ENCODE results near the gene DUSP22.
"Not testable (repeated sequence)": the region's sequence is repeated elsewhere in the genome, so short reads cannot be mapped to it uniquely, and the experiment has no call there.

The DUSP22 gene

GRCh38 chr6:264626-265025, 27.7 kb upstream of the DUSP22 start:
- Mint-ChIP-seq H3K9me3 (no peaks in the 10 kb centered on the region), H3K36me3 (no peaks in the 10 kb centered on the region), H3K4me1 (peaks cover 14% of the 10 kb centered on the region), H3K4me3 (no peak overlapping the region), H3K27me3 (no peaks in the 10 kb centered on the region), H3K27ac (no peak overlapping the region)

DNA sequence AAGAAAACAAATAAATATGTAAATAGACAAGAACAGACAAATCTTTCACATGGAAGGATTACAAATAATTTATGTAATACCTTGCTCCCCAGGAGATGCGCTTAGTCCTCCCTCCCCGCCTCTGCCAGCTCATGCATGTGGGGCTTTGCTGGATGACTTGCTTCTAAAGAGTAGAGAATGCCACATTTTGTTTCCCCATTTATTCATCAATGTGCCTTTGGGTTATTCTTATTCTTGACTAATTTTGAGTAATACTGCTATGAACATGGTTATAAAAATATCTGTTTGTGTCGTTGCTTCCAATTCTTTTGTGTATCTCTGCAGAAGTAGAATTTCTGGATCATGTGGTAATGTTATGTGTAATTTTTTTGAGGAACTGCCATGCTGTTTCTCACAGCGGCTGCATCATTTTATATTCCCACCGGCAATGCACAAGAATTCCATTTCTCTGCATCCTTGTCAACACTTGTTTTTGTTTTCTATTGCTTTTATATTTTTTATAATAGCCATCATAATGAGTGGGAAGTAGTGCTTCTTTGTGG, 23.8 kb upstream of the DUSP22 start:
- peaks cover 30% of the 10 kb centered on the region for H3K4me1 Mint-ChIP-seq
- no peak overlapping the region for H3K4me3 Mint-ChIP-seq
- no peaks in the 10 kb centered on the region for H3K27me3 Mint-ChIP-seq
- peaks cover 2% of the 10 kb centered on the region for H3K36me3 Mint-ChIP-seq
- peaks cover 10% of the 10 kb centered on the region for H3K9me3 Mint-ChIP-seq
- no peak overlapping the region for H3K27ac Mint-ChIP-seq

DNA sequence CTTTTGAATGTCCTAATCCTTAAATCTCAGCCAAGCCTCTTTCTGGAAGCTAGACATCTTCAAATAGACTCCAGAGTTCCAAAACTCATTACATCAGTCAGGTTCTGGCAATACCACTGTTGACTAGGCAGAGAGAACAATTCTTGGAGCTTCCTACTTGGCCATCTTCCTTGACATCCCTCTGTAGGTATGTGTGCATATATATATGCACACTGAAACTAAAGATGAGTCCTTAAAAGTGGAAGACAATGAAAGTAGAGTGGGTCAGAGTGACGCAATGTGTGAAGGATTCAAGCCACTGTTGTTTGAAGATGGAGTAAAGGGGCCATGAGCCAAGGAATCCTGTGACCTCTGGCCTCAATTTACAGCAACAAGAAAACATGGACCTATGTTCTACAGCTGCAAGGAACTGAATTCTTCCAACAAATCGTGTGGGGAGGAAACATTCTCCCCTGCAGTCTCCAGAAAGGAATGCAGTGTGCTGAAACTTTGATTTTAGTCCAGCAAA, 18.7 kb upstream of the DUSP22 start:
- Mint-ChIP-seq H3K9me3 (peaks cover 10% of the 10 kb centered on the region), H3K36me3 (peaks cover 2% of the 10 kb centered on the region), H3K27me3 (no peaks in the 10 kb centered on the region), H3K4me1 (peaks cover 32% of the 10 kb centered on the region), H3K27ac (no peak overlapping the region), H3K4me3 (no peak overlapping the region)

GRCh38 chr6:277746-278145, 14.5 kb upstream of the DUSP22 start:
- peaks cover 3% of the 10 kb centered on the region for H3K9me3 Mint-ChIP-seq
- H3K27ac Mint-ChIP-seq, result no peak overlapping the region
- peaks cover 8% of the 10 kb centered on the region for H3K4me1 Mint-ChIP-seq

DNA sequence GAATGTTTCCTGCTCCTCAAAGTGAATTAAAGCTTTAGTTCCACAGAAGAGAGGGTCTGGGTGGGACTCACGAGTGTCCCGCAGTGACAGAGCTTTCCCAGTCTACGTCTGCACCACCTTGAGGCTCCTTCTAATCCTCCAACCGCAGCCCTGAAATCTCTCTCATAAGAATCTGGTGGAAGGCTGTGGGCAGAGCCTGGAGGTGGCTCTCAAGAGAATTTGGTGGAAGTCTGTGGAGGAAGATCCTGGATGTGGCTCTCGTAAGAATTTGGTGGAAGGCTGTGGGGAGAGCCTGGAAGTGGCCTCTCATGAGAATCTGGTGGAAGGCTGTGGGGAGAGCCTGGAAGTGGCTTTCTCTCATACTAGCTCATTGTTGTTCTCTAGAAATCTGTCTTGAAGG, 13.8 kb upstream of the DUSP22 start:
- peaks cover 2% of the 10 kb centered on the region for H3K4me1 Mint-ChIP-seq
- no peak overlapping the region for H3K4me3 Mint-ChIP-seq
- H3K36me3 Mint-ChIP-seq, result peaks cover 4% of the 10 kb centered on the region
- H3K9me3 Mint-ChIP-seq, result no peaks in the 10 kb centered on the region
- no peaks in the 10 kb centered on the region for H3K27me3 Mint-ChIP-seq
- H3K27ac Mint-ChIP-seq, result no peak overlapping the region

More at GRCh38 chr6:277746-278145, 14.5 kb upstream of the DUSP22 start:
- peaks cover 4% of the 10 kb centered on the region for H3K36me3 Mint-ChIP-seq
- H3K4me3 Mint-ChIP-seq, result no peak overlapping the region
- no peaks in the 10 kb centered on the region for H3K27me3 Mint-ChIP-seq

GRCh38 chr6:279341-280029, 12.8 kb upstream of the DUSP22 start:
- Mint-ChIP-seq H3K36me3 (peaks cover 4% of the 10 kb centered on the region), H3K9me3 (no peaks in the 10 kb centered on the region), H3K4me3 (no peak overlapping the region), H3K27ac (no peak overlapping the region), H3K27me3 (no peaks in the 10 kb centered on the region), H3K4me1 (peaks cover 5% of the 10 kb centered on the region)

GRCh38 chr6:280775-281468, 11.4 kb upstream of the DUSP22 start:
- H3K36me3 Mint-ChIP-seq, result peaks cover 4% of the 10 kb centered on the region
- no peak overlapping the region for H3K4me3 Mint-ChIP-seq
- H3K4me1 Mint-ChIP-seq, result peaks cover 20% of the 10 kb centered on the region
- H3K27ac Mint-ChIP-seq, result no peak overlapping the region
- H3K27me3 Mint-ChIP-seq, result no peaks in the 10 kb centered on the region
- no peaks in the 10 kb centered on the region for H3K9me3 Mint-ChIP-seq

DNA sequence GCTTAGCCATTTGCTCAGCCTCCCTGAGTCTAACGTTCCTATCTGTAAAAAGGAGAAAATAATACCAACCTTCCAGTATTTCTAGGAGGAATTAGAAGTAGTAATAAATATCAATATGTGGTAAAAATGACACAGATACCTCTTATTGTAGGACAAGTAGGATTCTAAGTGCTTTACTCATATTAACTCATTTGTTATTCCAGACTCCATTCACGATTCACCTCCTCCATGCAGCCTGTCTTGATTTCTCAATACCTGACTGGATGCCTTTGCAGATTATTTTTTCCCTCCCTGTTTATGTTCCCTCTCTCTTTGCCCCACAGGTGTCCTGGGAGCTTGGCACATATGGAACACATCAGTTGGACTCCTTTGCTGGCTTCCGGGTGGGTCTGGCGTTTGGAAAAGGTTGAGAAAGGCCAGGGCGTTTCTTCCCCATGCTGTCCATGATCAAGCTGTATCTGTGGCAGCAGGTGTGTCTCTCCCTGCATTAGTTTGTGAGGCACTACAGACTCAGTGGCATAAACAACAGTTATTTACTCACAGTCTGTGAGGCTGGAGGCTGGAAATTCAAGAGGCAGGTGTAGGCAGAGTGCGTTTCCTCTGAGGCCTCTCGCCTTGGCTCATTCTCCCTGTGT, 10.7 kb upstream of the DUSP22 start:
- Mint-ChIP-seq H3K9me3 (no peaks in the 10 kb centered on the region), H3K27me3 (no peaks in the 10 kb centered on the region), H3K4me3 (no peak overlapping the region), H3K4me1 (peaks cover 22% of the 10 kb centered on the region), H3K27ac (no peak overlapping the region), H3K36me3 (peaks cover 4% of the 10 kb centered on the region)

DNA sequence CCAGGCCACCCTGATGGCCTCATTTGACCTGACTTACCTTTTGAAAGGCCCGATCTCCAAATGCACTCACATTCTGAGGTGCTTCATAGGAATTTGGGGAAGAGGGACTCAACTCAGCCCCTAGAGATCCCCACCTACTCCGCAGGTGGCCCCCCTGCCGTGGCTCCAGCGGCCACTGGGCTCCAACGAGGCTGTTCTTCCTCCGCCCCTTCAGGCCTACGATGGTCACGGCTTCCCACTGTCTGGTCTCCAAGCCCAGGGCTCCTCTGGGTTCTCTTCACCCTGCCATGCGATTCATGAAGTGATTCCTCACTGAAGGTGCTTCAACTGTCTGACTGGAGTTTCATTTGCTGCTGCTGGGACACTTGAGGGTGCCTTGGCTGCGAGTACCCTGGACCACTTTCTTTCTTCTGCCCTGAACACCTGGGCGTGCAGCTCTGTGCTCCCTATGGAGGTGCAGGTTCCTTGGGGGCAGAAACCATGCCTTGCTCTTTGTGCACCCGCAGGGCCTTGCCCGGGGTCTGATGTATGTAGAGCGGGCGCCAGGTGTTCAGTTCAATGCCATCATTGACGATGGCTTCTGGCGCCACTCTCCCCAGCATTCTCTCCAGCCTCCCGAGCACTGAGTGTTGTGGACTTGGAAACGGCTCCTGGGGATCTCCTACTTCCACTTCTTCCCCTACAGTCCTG, 10.0 kb upstream of the DUSP22 start:
- Mint-ChIP-seq H3K9me3 (no peaks in the 10 kb centered on the region), H3K4me1 (peaks cover 29% of the 10 kb centered on the region), H3K27me3 (no peaks in the 10 kb centered on the region), H3K27ac (no peak overlapping the region), H3K4me3 (no peak overlapping the region), H3K36me3 (peaks cover 4% of the 10 kb centered on the region)

- Mint-ChIP-seq H3K4me3 (no peak overlapping the region), H3K27ac (no peak overlapping the region), H3K27me3 (no peaks in the 10 kb centered on the region), H3K4me1 (peaks cover 34% of the 10 kb centered on the region), H3K36me3 (peaks cover 4% of the 10 kb centered on the region), H3K9me3 (no peaks in the 10 kb centered on the region)
Observed at GRCh38 chr6:282867-283416, 9.3 kb upstream of the DUSP22 start.

GRCh38 chr6:284486-284885, 7.8 kb upstream of the DUSP22 start:
- Mint-ChIP-seq H3K4me3 (no peak overlapping the region), H3K9me3 (no peaks in the 10 kb centered on the region), H3K27me3 (no peaks in the 10 kb centered on the region), H3K4me1 (peaks cover 43% of the 10 kb centered on the region), H3K36me3 (peaks cover 4% of the 10 kb centered on the region), H3K27ac (no peak overlapping the region)

DNA sequence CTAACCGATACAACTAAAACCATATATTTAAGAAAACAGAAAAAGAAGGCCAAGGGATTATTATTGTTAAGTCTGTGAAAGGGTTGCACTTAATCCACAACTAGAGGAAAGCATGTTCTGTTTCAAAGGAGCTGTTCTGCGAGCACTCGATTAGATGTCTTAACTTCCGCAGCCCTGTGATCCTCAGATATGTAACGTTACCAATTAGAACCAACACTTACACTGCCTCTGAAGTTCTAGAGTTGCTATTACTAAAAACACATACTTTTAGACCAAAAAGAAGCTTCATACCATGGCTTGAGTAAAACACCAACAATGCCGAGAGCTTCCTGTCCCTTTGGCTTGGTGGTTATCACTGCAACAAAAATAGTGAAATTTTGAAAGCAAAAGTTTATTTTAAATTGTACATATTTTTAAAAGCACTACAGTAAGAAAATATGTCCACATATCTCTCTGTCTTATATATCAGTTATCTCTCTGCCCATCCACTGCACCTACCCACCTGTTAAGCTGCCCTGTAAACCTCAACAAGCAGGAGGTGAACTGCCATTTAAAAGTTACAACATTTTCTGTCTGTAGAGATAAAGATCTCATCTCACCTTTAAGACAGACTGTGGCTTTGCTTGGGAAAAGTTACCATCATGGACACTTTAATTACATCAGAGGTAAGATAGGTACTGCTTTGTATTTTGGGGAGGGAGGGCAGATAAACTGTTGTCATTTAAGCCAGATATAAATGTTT, 7.1 kb upstream of the DUSP22 start:
- peak overlapping the region; percentile 30 for H3K27ac Mint-ChIP-seq
- H3K9me3 Mint-ChIP-seq, result no peaks in the 10 kb centered on the region
- H3K36me3 Mint-ChIP-seq, result peaks cover 4% of the 10 kb centered on the region
- H3K27me3 Mint-ChIP-seq, result no peaks in the 10 kb centered on the region
- peak overlapping the region; percentile 11 for H3K4me3 Mint-ChIP-seq
- peaks cover 49% of the 10 kb centered on the region for H3K4me1 Mint-ChIP-seq

GRCh38 chr6:285902-286301, 6.4 kb upstream of the DUSP22 start:
- H3K27ac Mint-ChIP-seq, H3K9me3 Mint-ChIP-seq, H3K36me3 Mint-ChIP-seq, H3K27me3 Mint-ChIP-seq, H3K4me3 Mint-ChIP-seq: not testable (repeated sequence)
- peaks cover 54% of the 10 kb centered on the region for H3K4me1 Mint-ChIP-seq

DNA sequence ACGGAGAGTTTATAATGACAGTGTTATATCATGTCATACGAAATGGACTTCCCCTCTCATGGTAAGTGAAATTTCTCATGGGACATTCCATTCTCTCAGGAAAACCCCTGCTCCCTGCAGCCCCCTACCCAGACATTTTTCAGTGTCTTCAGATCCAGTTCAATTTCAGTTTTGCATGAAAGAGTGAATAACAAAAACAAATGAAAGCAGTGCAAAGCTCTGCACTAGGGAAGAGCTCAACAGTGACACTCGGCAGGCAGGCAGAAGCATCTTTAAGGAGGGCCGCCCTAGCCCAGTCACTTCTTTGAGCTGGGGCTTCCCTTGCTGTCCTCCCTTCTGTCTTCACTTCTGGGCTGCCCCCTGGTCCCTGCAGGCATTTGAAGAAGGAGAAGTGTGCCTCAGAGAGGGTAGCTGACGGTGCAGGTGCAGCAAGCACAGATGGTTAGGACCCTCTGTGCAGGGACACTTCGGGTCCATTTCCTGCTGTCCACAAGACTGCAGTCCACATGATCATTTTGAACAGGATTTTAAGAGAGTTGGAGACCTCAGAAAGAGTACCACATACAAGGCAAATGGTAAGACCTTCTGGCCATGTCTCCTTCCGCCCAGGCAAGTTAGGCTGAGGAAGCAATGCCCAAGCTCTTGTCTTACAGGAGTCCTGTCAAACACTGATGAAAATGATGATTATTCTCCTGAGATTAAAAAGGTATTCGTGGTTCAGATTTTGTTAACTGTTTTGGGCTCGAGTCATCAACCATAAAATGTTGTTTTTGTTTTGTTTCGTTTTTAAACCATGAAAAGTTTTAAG, 5.4 kb upstream of the DUSP22 start:
- Mint-ChIP-seq H3K36me3 (peaks cover 4% of the 10 kb centered on the region), H3K4me3 (peak overlapping the region; percentile 27), H3K9me3 (no peaks in the 10 kb centered on the region), H3K27me3 (no peaks in the 10 kb centered on the region), H3K4me1 (peaks cover 62% of the 10 kb centered on the region), H3K27ac (no peak overlapping the region)
